DMS79 treated with DMSO at 0.1 percent for 48 hours (cell line): ENCODE data around the gene DTL.
A peak's percentile ranks its signal among the peaks of the same experiment; 100 is the strongest.
"Not testable (repeated sequence)": the region's sequence is repeated elsewhere in the genome, so short reads cannot be mapped to it uniquely, and the experiment has no call there.

Experiments used
- DNase-seq: peaks from one replicate; lab custom pipeline; 2025; lab: John Stamatoyannopoulos, UW

DTL gene

GRCh38 chr1:212035123-212035834 is at the start of gene DTL, which contains the start of gene INTS7:
Gene DTL (plus strand): TSS chr1:212035748. CDS start chr1:212035891, 143 bp downstream.
Gene INTS7 (minus strand): TSS chr1:212035557. CDS start chr1:212035437, 120 bp downstream.
- peak; percentile 99 for DNase-seq

GRCh38 chr1:211986628-211987254 is 48.8 kb upstream of the DTL start:
- no peak for DNase-seq

GRCh38 chr1:211991695-211992094 is 43.9 kb upstream of the DTL start:
- no peak for DNase-seq

GRCh38 chr1:211997426-211997825 is 38.1 kb upstream of the DTL start:
- not testable (repeated sequence) for DNase-seq

DNA sequence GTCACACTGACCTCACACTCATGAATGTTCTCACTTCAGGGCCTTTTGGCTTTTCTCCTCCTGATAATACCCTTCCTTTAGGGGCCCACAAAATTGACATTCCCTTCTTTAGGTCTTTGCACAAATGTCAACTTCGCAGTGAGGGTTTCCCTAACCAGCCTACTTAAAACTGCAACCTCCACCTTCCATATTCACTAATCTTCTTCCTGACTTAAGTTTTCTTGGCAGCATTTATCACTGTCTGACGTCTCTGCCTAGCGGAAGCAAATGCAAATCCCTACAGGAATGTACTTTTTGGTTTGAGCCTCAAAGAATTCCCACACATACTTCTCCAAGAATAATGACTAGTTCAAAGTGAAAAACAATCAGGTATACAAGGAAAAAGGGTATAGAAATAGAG is 33.0 kb upstream of the DTL start:
- DNase-seq, result no peak

- no peak for DNase-seq
Observed at GRCh38 chr1:212004895-212005608, 30.5 kb upstream of the DTL start.

- no peak for DNase-seq
Observed at GRCh38 chr1:212007178-212007577, 28.4 kb upstream of the DTL start.

GRCh38 chr1:212007886-212008285 is 27.7 kb upstream of the DTL start:
- DNase-seq, result no peak

DNA sequence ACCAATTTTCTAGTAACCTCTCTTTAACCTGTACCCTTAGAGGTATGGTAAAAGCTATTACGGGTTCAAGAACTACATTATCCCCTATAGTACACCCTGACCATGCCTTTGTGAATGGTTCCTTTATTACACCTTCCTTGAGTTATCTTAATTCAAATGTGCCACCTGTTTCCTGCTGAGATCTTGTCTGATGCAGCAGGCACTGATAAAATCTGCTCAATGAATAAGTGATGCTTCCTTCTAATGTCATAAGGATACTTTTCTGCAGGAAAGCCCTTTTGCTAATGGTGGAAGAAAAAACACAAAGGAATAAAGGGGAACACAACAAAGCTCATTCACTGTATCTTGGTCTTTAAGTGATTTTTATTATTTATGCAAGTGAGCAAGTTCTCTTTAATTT is 26.0 kb upstream of the DTL start:
- no peak for DNase-seq

GRCh38 chr1:212010004-212010403 is 25.5 kb upstream of the DTL start:
- DNase-seq, result no peak

DNA sequence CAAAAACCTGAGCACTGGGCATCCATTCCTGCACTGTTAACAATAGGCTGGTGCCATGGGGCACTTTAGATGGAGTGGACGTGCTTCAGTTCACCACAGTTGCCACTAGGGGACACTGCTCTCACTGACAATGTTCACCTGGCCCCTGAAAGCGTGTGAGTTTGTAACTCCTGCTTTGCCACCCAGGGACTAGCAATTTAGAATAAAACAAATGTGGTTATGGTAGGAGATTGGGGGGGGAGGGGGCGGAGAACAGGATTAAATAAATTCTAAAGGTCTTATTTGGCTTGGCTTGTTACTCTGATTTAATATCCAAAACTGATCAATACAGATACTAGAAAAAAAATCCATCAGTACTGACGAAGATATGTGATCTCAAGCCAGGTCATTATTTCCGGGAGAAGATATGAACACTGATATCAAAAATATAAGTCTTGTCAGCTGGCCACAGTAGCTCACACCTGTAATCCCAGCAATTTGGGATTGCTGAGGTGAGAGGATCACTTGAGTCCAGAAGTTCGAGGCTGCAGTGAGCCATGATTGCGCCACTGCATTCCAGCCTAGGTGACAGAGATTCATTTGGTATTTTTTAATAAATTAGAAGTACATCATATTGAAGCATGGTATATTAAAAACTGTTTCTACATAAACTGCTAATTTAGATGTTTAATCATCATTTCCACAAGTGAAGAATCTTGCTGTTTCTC is 23.4 kb upstream of the DTL start:
- peak; percentile 24 for DNase-seq

GRCh38 chr1:212013672-212014071 is 21.9 kb upstream of the DTL start:
- no peak for DNase-seq

DNA sequence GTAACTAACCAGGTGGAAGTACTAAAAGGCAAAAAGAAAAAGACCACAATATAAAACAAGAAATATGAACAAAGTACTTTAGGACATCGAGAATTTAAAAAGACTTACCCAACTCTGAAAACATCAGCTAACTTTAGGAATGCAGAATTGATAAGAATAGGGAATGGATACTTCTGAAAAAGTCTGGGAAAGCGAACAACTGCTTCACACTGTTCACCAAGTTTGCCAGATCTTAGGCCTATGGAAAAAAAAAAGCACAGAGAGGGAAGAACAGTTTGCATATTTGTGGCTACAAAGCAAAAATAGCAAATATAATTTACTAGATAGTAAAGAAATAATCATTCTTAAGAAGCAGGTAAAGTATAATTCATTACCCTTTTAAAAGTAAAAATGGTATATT is 14.6 kb upstream of the DTL start:
- no peak for DNase-seq

- DNase-seq, result no peak
Observed at GRCh38 chr1:212021563-212021962, 14.0 kb upstream of the DTL start.

DNA sequence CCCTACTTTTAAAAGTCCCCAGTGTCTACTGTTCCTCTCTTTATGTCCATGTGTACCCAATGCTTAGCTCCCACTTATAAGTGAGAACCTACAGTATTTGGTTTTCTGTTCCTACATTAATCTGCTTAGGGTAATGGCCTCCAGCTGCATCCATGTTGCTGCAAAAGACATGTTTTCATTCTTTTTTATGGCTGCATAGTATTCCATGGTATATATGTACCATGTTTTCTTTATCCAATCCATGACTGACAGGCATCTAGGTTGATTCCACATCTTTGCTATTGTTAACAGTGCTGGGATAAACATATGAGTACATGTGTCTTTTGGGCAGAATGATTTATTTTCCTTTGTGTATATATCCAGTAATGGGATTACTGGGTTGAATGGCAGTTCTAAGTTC is 12.6 kb upstream of the DTL start:
- DNase-seq, result not testable (repeated sequence)

DNA sequence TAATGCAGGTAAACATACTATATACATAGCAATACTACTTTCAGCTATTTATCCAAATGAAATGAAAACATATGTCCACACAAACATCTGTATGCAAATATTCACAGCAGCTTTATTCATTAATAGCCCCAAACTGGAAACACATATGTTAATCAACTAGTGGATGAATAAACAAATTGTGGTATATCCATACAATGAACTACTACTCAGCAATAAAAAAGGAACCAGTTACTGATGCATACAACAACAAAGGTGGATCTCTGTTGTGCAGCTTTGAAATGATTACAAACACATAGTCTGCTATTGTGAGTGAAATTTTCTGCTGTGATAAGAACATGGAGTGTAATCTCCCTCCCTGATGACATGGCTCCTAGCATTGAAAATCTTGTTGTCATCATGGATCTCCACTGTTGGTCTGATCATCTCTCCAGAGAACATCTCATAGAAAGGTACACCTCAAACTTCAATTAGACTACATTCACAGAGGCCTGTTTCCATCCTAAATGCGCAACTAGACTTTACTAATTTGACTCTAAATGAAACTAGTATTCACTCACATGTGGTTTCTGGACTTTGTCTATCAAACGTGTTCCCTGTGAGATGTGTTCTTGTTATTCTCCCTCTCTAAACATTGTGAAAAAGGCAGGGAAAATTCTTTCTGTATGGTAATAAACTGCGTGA is 10.9 kb upstream of the DTL start:
- no peak for DNase-seq

- DNase-seq, result not testable (repeated sequence)
Observed at GRCh38 chr1:212027727-212028126, 7.8 kb upstream of the DTL start.

DNA sequence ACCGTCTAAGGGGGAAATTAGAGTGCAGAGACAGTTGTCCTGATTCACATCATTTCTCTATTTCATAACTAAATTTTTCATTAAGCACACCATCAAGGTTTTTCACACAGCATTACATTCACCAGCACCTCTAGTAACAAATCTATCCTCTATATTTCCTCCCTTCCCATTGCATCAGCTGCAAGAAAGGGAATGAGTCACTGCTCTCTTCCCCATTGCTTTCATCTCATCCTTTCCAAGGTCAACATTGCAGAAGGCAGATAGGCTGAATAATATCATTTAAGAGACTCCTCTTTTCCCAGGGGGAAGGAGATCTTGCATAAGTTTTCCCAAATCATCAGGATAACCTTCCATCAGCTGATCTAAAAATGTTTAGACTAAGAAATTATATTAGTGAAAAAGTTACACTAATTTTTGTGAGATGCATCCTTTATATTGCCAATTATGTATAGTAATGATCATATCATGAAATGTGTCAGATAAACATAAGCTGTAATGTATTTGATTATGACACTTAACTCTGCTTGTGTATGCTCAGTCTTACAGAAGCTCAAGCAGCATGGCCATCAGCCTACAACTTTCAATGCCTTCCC is 4.5 kb upstream of the DTL start:
- DNase-seq, result no peak

DNA sequence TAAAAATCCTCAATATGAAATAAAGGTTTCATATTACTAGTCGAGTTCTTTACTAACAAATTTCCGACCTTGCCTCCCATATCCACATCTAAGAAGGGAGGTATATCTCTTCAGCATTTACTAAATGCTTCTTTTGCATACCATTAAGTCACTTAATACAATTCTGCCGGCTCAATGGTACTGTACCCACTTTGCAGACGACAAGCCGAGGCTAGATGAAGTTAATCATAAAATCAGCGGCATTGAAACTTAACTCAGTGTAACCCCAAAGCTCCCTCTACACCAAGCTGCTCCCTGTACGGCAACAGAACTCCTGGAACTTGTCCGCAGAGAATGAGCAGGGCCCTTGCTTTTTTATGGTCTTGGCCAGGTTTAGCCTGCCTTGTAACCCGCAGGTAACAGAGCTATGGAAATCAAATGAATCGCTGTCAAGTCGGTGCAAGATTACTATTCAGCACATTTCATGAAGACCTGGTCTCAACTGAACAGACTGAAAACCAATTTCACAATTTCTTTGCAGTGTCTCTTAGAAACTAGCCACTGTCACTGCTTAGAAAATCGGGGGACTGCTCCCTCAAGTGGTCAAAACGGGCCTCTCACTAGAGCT is 929 bp upstream of the DTL start:
- peak; percentile 83 for DNase-seq

DNA sequence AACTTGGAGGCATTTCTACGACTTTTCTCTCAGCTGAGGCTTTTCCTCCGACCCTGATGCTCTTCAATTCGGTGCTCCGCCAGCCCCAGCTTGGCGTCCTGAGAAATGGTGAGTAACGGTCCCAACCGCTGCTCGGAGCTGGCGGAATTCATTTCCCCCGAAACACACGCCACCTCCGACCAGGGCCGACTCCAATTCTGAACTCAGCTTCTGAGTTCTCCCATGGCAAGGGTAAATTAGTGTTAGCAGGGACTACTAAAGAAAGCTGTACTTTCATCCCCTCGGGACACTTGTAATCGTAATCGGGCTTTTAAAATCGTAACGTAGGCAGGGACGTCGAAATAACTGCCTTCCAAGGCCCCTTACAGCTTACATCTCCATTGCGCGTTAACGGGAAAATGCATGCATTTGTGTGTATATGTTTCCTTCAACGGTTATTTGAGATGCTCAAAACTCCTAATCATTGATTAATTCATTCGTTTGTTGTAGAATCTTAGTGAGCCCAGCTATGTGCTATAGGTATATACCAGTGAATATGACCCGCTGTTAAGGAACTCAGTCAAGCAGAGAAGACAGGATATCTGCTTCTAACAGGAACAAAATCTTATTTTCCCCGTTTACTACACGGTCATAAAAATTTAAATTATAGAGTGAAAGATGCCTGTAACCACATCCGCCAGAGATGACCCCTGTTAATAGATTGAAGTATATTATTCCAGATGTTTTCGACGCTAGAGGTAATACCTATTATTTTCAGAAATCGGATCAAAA is 472 bp downstream of the DTL start:
- peak; percentile 82 for DNase-seq
